VCaP (cell line): ENCODE results near the gene HOXB9.

Experiments
- H3K27ac ChIP-seq: fragments of 450-650 bp; 2 replicates; pipeline ENCODE4 v1.5.1; 2017
- TF ChIP-seq, protein P1 (sequence below): fragments of 450-650 bp; conservative IDR thresholded peaks from 2 replicates; pipeline ENCODE4 v1.5.1; 2017; ENCODE audit warnings: mild to moderate bottlenecking, moderate library complexity

HOXB9 gene

GRCh38 chr17:48620461-48621139 lies 5.6 kb downstream of the HOXB9 start:
- TF ChIP-seq, protein P1, sequence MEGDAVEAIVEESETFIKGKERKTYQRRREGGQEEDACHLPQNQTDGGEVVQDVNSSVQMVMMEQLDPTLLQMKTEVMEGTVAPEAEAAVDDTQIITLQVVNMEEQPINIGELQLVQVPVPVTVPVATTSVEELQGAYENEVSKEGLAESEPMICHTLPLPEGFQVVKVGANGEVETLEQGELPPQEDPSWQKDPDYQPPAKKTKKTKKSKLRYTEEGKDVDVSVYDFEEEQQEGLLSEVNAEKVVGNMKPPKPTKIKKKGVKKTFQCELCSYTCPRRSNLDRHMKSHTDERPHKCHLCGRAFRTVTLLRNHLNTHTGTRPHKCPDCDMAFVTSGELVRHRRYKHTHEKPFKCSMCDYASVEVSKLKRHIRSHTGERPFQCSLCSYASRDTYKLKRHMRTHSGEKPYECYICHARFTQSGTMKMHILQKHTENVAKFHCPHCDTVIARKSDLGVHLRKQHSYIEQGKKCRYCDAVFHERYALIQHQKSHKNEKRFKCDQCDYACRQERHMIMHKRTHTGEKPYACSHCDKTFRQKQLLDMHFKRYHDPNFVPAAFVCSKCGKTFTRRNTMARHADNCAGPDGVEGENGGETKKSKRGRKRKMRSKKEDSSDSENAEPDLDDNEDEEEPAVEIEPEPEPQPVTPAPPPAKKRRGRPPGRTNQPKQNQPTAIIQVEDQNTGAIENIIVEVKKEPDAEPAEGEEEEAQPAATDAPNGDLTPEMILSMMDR = no peak
- H3K27ac ChIP-seq = no peak overlapping the region

- no peak overlapping the region for H3K27ac ChIP-seq
- TF ChIP-seq, protein P1 = no peak
These were observed 6.2 kb downstream of the HOXB9 start for GRCh38 chr17:48619826-48620449.

DNA sequence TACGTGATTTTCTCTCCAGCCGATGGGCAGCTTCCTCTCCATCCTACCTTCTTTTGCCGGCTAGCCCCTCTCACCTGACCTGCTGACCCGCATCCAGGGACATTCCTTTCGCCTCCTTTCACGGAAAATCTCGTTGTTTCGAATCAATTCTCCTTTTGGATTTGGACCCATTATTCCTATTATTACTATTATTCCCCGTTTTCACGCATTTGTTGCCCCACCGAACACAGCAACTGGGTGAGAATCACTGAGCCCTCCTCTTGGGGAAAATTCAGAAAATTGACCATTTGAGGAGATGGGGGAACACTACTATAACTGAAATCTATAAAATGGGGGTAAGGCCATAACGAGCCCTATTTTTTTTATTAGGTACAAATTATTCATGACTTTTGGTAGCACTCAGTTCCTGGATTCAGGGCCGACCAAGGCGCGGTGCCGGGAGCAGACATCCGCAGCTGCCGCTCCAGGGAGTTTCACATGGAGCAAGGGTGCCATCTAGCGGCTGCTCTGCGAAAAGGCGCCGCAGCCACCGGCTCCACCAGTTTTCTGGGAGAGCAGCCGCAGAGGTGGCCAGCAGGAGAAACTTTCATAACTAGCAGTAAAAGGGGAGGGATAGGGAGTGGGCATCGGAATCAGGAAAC lies 7.8 kb downstream of the HOXB9 start:
- TF ChIP-seq, protein P1 = peak; percentile 98
- H3K27ac ChIP-seq = no peak overlapping the region

GRCh38 chr17:48617471-48618255 lies 8.5 kb downstream of the HOXB9 start:
- TF ChIP-seq, protein P1 = no peak
- H3K27ac ChIP-seq = no peak overlapping the region

DNA sequence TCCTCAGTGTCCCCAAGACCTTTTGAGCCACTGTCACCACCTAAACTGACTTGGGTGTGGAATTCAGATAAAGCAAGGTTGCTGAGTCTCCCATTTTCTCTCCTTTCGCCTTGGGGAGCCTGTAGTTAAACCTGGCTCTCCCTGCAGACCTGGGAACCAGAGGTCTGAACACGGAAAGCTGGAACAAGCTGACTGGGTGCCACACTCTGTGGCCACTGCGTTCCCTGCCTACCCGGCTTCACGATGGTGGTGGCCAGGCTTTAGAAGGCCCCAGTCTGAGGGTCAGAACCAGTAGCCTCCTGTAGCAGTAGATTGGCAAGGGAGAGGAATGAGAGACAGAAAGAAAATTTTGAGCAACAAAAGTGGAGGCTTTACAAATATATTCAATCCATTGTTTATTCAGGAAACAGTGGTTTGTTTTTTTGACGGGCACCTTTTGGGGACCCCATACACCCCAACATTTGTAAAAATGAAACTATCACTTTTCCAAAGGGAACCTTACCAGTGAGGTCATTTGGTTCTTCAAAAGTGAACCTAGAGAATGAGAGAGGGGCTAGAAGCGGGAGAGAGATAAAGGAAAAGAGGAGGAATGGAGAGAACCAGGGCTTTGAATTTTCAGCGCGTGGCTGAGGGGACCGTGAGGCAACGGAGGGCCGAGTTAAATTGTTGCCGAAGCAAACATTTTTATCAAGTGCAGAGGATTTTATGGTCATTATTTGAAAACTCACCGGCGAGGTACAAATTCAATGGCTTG lies 9.3 kb downstream of the HOXB9 start:
- TF ChIP-seq, protein P1 = no peak
- H3K27ac ChIP-seq = no peak overlapping the region

- no peak overlapping the region for H3K27ac ChIP-seq
- TF ChIP-seq, protein P1 = no peak
These were observed 10.0 kb downstream of the HOXB9 start for GRCh38 chr17:48615963-48616716.
